Immature natural killer cell (primary cell): Measurements from ENCODE around the gene PPP4R4. TPM values are rescaled to one million over a fixed set of nuclear protein-coding genes. Genes with fewer than 3 reads are reported as not detected.
"Not testable (repeated sequence)": the region's sequence is repeated elsewhere in the genome, so short reads cannot be mapped to it uniquely, and the experiment has no call there.

Experiments
- DNase-seq, 3 donors: peaks; one replicate each; pipeline ENCODE4 v3.0.0; 2022; ENCODE audit warnings: mixed read lengths in 1 of 3
- H3K27ac Mint-ChIP-seq, 6 donors: one replicate each; pipeline ENCODE4 v1.8.0; 2020; ENCODE audit warnings: mixed read lengths in 6 of 6, mild to moderate bottlenecking in 5 of 6, inconsistent platforms in 4 of 6, moderate library complexity in 3 of 6
- H3K27me3 Mint-ChIP-seq, 3 donors: one replicate each; pipeline ENCODE4 v1.8.0; 2020 to 2021; ENCODE audit warnings: low read depth in 3 of 3, mild to moderate bottlenecking in 3 of 3, mixed read lengths in 3 of 3, moderate library complexity in 3 of 3, inconsistent platforms in 1 of 3
- H3K36me3 Mint-ChIP-seq, 3 donors: one replicate each; pipeline ENCODE4 v1.8.0; 2020; ENCODE audit warnings: mixed read lengths in 3 of 3, inconsistent platforms in 2 of 3, mild to moderate bottlenecking in 2 of 3
- H3K4me1 Mint-ChIP-seq, 2 donors: one replicate each; pipeline ENCODE4 v1.8.0; 2020; ENCODE audit warnings: inconsistent platforms in 2 of 2, mild to moderate bottlenecking in 2 of 2, mixed read lengths in 2 of 2, moderate library complexity in 1 of 2
- H3K4me3 Mint-ChIP-seq, 5 donors: one replicate each; pipeline ENCODE4 v1.8.0; 2020; ENCODE audit warnings: mild to moderate bottlenecking in 5 of 5, mixed read lengths in 5 of 5, inconsistent platforms in 3 of 5, moderate library complexity in 3 of 5
- H3K9me3 Mint-ChIP-seq, 6 donors: one replicate each; pipeline ENCODE4 v1.8.0; 2020; ENCODE audit warnings: mild to moderate bottlenecking in 6 of 6, mixed read lengths in 6 of 6, inconsistent platforms in 4 of 6, moderate library complexity in 3 of 6
- polyA plus RNA-seq, 3 donors: library from polyadenylated mRNA; unstranded; fragments of 300-500 nt; fragmentation: Illumina TruSeq; gene quantifications; one replicate each; pipeline ENCODE4 v1.2.3, GENCODE V29; 2021

PPP4R4 gene
- polyA plus RNA-seq, 3 donors from 2014 or later = not detected

DNA sequence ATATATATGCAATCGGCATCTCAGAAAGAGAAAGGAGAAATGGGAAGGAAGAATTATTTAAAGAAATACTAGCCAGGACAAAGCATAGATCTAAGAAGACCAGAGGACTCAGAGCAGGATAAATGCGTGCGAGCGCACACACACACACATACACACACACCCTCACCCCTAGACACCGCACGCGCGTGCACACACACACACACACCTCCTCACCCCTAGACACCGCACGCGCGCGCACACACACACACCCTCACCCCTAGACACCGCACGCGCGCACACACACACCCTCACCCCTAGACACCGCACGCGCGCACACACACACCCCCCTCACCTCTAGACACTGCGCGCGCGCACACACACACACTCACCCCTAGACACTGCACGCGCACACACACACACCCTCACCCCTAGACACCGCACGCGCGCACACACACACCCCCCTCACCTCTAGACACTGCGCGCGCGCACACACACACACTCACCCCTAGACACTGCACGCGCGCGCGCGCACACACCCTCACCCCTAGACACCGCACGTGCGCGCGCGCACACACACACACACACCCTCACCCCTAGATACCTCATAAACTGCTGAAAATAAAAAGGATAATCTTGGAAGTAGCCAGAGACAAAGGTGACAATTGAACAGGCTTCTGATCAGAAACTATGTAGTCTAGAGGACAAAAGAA is 44.2 kb downstream of the PPP4R4 start:
- not testable (repeated sequence) for H3K4me3 Mint-ChIP-seq, H3K36me3 Mint-ChIP-seq, H3K27ac Mint-ChIP-seq, DNase-seq, H3K4me1 Mint-ChIP-seq
- Mint-ChIP-seq H3K27me3 (peaks cover 1 to 10% (median 2%) of the 10 kb centered on the region in 3 donors), H3K9me3 (peaks cover 0 to 11% (median 6%) of the 10 kb centered on the region in 6 donors)

DNA sequence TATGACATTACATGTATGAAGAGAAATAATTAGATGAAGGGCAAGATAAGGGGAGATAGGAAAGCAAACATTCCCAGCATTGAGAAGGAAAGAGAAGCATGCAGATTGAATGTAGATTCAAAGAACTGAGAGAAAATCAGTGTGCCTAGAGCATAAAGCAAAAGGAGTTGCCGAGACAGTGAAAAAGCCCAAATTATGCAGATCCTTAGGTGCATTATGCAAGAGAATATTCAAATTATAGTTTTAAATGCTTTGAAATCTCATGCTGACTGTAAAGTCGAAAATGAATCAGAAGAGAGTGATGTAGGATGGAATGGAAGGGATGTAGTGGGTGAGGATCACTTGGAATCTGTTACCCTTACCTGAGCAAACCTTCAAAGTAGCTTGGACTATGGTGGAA is 49.9 kb downstream of the PPP4R4 start:
- Mint-ChIP-seq H3K4me1 (no peaks in the 10 kb centered on the region), H3K27me3 (peaks cover 1 to 7% (median 1%) of the 10 kb centered on the region in 3 donors), H3K4me3 (no peak overlapping the region), H3K27ac (no peak overlapping the region), H3K9me3 (peaks cover 0 to 8% (median 4%) of the 10 kb centered on the region in 6 donors), H3K36me3 (peaks cover 0 to 3% (median 0%) of the 10 kb centered on the region in 3 donors)
- DNase-seq = no peak

DNA sequence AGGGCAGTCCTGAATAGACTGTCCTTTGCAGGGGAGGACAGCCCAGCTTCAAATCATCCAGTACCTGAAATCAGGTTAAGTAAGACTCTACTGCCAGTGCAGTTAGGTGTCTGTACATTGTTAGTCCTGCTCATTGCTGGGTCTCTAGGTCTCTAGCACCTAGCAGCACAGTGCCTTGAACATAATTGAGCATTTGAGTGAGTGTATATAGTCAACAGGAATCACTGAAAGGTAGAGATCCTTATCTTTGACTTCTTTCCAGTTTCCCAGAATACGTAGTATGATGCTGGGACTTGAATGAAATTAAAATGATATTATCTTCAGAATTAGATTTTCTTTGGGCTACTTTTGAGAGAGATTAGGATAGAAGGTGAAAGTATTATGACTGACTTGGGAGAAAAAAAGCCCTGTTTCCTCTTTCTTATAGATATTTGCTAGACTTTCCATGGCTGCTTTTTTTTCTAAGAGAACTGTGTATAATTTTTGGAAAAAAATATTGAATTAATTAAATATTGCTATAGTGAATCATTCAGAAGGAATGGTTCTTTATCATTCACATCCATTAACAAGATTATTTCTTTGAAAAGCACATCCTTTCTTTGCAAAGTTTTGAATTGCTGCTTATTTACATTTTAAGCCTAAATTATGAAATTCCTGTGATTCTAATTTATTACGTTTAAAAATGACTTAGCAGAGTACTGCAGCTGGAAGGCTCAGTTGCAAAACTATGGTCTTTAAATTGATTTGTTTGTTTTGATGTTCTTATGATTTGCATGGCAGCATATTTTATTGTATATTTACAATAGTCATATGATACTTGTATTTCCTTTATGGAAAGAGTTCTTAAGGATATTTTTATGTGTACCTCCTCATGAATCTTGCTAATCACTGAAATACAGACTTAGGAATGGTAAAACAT is 51.6 kb downstream of the PPP4R4 start:
- peaks cover 0 to 8% (median 4%) of the 10 kb centered on the region in 6 donors for H3K9me3 Mint-ChIP-seq
- H3K4me1 Mint-ChIP-seq = no peaks in the 10 kb centered on the region
- DNase-seq = no peak
- H3K36me3 Mint-ChIP-seq = peaks cover 0 to 3% (median 0%) of the 10 kb centered on the region in 3 donors
- H3K27me3 Mint-ChIP-seq = peaks cover 1 to 4% (median 1%) of the 10 kb centered on the region in 3 donors
- H3K4me3 Mint-ChIP-seq = no peak overlapping the region
- no peak overlapping the region for H3K27ac Mint-ChIP-seq

DNA sequence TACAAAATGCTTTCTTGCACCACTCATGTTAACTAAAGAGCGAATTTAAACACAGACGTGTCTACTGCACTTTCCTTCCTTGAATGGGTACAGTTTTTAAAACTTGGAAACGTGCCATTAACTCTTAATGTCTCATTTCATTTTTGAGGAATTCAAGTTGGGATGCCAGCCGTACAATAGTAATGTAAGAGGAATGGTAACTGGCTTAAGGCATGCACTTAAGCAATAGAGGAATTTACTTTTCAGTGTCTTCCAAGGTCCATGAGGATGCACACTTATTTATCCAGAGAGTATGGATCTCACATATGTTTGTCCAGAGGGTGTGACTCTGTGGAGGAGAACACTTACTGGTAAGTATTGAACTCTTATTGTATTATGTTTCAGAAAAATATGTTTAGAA is 52.9 kb downstream of the PPP4R4 start:
- DNase-seq = no peak
- Mint-ChIP-seq H3K4me1 (no peaks in the 10 kb centered on the region), H3K27me3 (peaks cover 1 to 4% (median 1%) of the 10 kb centered on the region in 3 donors), H3K9me3 (peaks cover 0 to 6% (median under 1%) of the 10 kb centered on the region in 6 donors), H3K27ac (no peak overlapping the region), H3K36me3 (peaks cover 0 to 1% (median 0%) of the 10 kb centered on the region in 3 donors), H3K4me3 (no peak overlapping the region)

DNA sequence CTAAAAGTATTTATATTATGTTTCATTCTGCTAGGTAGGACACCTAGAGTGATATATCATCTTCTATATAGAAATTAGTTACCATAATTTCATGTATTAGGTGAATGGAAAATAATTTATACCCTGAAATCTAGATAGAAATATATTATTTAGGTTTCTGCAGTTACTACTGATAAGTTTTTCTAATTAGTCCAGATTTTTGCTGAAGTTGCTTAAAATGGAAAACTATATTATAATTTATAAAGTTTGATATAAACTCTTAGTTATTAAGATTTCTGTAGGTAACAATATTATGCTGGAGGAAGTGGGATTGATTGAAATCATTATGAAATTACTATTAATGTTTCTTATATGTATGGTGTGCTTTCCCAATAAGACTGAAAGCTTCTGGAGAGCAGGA is 62.9 kb downstream of the PPP4R4 start:
- peaks cover 4 to 7% (median 6%) of the 10 kb centered on the region in 3 donors for H3K27me3 Mint-ChIP-seq
- no peaks in the 10 kb centered on the region for H3K9me3 Mint-ChIP-seq
- DNase-seq = no peak
- H3K36me3 Mint-ChIP-seq = no peaks in the 10 kb centered on the region
- no peaks in the 10 kb centered on the region for H3K4me1 Mint-ChIP-seq
- H3K27ac Mint-ChIP-seq = no peak overlapping the region
- no peak overlapping the region for H3K4me3 Mint-ChIP-seq

DNA sequence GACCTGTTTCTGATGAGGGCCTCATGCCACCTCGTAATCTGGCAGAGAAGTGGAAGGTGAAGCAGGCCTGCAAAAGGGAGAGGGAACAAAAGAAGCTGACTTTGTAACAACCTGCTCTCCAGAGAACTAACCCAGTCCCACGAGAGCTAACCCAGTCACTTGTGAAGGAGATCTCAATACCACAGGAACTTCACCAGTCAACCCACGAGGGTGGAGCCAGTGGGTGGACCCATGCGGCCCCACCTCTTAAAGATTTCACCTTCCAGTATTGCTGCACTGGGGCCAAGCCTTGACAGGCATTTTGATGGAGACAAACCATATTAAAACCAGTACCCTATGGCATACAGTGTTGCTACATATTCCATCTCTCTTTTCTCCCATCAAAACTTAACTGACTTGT is 63.9 kb downstream of the PPP4R4 start:
- Mint-ChIP-seq H3K27ac (no peak overlapping the region), H3K4me1 (no peaks in the 10 kb centered on the region), H3K36me3 (no peaks in the 10 kb centered on the region), H3K9me3 (no peaks in the 10 kb centered on the region), H3K27me3 (peaks cover 0 to 7% (median 6%) of the 10 kb centered on the region in 3 donors), H3K4me3 (no peak overlapping the region)
- no peak for DNase-seq

DNA sequence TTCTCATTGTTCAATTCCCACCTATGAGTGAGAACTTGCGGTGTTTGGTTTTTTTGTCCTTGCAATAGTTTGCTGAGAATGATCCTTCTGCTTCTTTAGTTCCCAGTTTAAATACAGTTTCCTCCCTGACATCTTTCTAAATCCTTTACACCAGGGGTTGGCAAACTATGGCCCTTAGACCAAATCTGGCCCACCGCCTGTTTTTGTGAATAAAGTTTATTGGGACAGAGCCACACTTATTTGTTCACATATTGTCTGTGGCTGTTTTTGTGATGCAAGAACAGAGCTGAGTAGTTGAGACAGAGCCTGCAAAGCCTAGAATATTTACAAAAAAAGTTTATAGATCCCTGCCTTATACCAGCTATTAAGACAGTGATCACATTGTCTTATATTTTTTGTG is 65.3 kb downstream of the PPP4R4 start:
- Mint-ChIP-seq H3K36me3 (no peaks in the 10 kb centered on the region), H3K9me3 (no peaks in the 10 kb centered on the region), H3K4me1 (no peaks in the 10 kb centered on the region), H3K27ac (no peak overlapping the region), H3K4me3 (no peak overlapping the region), H3K27me3 (peaks cover 0 to 10% (median 8%) of the 10 kb centered on the region in 3 donors)
- DNase-seq = no peak

DNA sequence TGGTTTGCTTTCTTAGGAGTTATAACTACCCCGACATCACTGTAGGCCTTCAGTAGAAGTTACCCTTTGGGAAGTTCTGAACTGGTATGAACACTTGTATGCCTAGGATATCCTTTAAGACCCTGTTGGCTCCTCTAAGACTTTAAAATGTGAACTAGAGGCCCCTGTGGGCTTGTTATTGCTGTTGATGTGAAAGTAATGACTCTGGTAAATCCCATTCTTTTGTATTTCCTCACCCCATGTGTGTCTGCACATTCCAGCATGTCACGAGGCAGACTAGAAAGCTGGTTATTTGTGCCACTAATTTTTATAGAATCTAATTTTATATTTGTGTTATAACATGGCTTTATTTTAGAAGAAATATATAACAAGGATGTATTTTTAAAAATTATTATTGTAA is 70.1 kb downstream of the PPP4R4 start:
- H3K4me1 Mint-ChIP-seq = no peaks in the 10 kb centered on the region

DNA sequence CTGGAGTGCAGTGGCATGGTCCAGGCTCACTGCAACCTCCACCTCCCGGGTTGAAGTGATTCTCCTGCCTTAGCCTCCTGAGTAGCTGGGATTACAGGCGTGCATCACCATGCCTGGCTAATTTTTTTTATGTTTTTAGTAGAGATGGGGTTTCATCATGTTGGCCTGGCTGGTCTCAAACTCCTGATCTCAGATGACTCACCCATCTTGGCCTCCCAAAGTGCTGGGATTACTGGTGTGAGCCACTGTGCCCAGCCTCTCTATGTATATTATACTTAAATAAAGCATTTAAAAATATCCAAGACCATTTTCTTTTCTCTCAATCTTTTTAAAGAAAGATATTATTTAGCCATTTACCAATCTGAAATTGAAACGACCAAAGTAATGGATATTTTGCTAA is 90.1 kb downstream of the PPP4R4 start:
- DNase-seq, H3K27ac Mint-ChIP-seq, H3K36me3 Mint-ChIP-seq, H3K27me3 Mint-ChIP-seq, H3K4me1 Mint-ChIP-seq, H3K4me3 Mint-ChIP-seq: not testable (repeated sequence)
- peaks cover 3 to 19% (median 9%) of the 10 kb centered on the region in 6 donors for H3K9me3 Mint-ChIP-seq

More for the DNA sequence above, 70.1 kb downstream of the PPP4R4 start:
- Mint-ChIP-seq H3K36me3 (no peaks in the 10 kb centered on the region), H3K4me3 (no peak overlapping the region), H3K27me3 (peaks cover 0 to 10% (median 8%) of the 10 kb centered on the region in 3 donors), H3K27ac (no peak overlapping the region), H3K9me3 (no peaks in the 10 kb centered on the region)
- DNase-seq = no peak

DNA sequence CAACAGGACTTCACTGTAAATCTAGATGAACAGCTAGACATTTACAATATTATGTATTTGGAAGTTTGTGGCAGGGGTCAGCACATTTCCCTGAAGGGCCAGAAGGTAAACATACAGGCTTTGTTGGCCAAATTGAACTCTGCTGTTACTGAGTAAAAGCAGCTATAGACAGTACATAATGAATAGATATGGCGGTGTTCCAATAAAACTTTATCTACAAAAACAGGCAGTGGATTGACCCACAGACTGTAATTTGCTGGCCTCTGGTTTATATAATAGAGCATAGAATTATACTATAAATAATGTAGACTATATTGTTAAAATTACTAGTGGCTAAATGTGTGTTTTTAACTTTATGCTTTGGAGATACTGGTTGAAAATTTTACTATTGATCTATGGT is 93.2 kb downstream of the PPP4R4 start:
- Mint-ChIP-seq H3K27me3 (peaks cover 2 to 7% (median 2%) of the 10 kb centered on the region in 3 donors), H3K27ac (no peak overlapping the region), H3K4me1 (no peaks in the 10 kb centered on the region), H3K36me3 (no peaks in the 10 kb centered on the region), H3K4me3 (no peak overlapping the region), H3K9me3 (peaks cover 3 to 12% (median 8%) of the 10 kb centered on the region in 6 donors)
- DNase-seq = no peak

DNA sequence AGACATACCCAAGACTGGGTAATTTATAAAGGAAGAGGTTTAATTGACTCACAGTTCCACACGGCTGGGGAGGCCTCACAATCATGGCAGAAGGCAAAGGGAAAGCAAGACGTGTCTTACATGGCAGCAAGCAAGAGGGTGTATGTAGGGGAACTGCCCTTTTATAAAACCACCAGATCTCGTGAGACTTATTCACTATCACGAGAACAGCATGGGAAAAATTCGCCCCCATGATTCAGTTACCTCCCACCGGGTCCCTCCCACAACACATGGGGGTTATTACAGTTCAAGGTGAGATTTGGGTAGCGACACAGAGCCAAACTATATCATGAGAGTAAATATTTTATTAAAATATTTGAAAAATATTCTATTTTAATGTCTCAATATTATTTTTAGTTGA is 94.5 kb downstream of the PPP4R4 start:
- not testable (repeated sequence) for H3K27ac Mint-ChIP-seq, H3K4me1 Mint-ChIP-seq, DNase-seq, H3K9me3 Mint-ChIP-seq, H3K4me3 Mint-ChIP-seq, H3K27me3 Mint-ChIP-seq, H3K36me3 Mint-ChIP-seq

DNA sequence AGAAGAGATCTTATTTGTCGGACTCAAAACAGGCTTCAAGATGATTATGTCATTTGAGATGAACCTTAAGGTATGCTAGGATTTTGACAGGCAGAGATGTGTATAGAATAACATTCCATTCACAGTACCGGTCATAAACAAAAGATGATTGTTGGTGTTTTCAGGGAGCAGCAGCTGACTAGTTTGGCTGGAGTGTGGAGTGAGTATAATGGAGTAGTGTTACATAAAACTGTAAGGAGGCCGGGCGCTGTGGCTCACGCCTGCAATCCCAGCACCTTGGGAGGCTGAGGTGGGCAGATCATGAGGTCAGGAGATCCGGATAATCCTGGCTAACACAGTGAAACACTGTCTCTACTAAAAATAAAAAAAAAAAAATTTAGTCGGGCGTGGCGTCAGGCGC is 95.0 kb downstream of the PPP4R4 start:
- H3K27ac Mint-ChIP-seq = no peak overlapping the region
- no peak overlapping the region for H3K4me3 Mint-ChIP-seq
- no peak for DNase-seq
- H3K4me1 Mint-ChIP-seq = no peaks in the 10 kb centered on the region
- peaks cover 2 to 8% (median 2%) of the 10 kb centered on the region in 3 donors for H3K27me3 Mint-ChIP-seq
- H3K9me3 Mint-ChIP-seq = peaks cover 0 to 5% (median 0%) of the 10 kb centered on the region in 6 donors
- H3K36me3 Mint-ChIP-seq = no peaks in the 10 kb centered on the region

DNA sequence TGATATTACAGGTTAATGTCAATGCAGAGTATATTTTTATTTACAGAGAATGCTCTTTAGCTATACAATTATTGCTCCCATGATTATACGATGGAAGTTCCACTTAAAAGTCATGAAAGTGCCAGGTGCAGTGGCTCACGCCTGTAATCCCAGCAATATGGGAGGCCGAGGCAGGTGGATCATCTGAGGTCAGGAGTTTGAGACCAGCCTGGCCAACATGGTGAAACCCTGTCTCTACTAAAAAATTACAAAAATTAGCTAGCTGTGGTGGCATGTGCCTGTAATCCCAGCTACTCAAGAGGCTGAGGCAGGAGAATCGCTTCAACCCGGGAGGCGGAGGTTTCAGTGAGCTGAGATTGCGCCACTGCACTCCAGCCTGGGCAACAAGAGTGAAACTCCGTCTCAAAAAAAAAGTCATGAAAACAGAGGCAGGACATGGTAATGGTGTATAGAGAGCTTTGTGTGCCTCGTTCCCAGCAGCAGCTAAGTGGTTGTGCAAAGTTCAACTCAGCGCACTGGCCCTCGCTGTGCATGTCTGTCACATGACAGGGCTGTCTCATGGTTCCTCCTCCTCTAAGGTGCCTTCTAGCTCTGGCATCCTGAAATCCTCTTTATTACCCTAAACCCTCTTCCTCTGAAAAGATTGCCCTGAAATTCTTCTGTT is 102.9 kb downstream of the PPP4R4 start:
- H3K27ac Mint-ChIP-seq = not testable (repeated sequence)

DNA sequence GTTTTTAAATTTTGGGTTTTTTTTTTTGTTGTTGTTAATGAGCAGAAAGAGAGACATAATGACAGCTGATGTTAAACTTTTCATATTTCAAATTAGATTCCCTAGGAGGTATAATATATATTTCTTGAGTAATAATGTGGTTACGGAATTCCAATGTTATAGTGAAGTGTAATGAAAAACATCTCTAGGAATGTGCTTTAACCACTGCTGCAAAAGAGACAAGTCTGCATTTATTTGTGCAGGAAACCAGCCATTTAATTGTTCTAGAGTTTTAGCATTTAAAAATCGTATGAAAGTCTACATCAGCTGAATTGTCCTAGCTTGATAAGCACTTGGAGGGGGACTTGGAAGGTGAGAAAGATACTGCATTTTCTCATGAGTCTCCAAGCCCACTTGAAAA is 104.6 kb downstream of the PPP4R4 start:
- no peak for DNase-seq
- H3K27me3 Mint-ChIP-seq = peaks cover 2 to 13% (median 8%) of the 10 kb centered on the region in 3 donors
- H3K4me1 Mint-ChIP-seq = no peaks in the 10 kb centered on the region
- H3K27ac Mint-ChIP-seq = no peak overlapping the region
- no peak overlapping the region for H3K4me3 Mint-ChIP-seq
- no peaks in the 10 kb centered on the region for H3K9me3 Mint-ChIP-seq
- no peaks in the 10 kb centered on the region for H3K36me3 Mint-ChIP-seq

More for the DNA sequence above, 102.9 kb downstream of the PPP4R4 start:
- not testable (repeated sequence) for H3K4me1 Mint-ChIP-seq, H3K36me3 Mint-ChIP-seq, H3K27me3 Mint-ChIP-seq, H3K9me3 Mint-ChIP-seq, H3K4me3 Mint-ChIP-seq, DNase-seq
